ENCODE data around the gene ASAP3. TPM values are rescaled to one million over a fixed set of nuclear protein-coding genes. Genes with fewer than 3 reads are reported as not detected.

Gene ASAP3
- total and polyA plus RNA-seq, 2 experiments from 2014 or later: 28.8 to 45.1 TPM

DNA sequence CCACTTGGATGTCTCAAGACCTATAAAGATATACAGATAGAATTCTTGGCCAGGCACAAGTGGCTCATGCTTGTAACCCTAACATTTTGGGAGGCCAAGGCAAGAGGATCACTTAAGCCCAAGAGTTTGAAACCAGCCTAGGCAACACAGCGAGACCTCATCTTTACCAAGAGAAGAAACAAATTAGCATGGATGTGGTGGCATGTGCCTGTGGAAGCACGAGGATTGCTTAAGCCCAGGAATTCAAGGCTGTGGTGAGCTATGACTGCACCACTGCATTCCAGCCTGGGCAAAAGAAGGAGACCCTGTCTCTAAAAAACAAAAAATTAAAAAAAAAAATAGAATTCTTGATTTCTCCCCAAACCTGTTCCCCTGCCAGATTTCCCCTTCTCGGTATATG lies 8.3 kb downstream of the ASAP3 start:
- Histone ChIP-seq H3K4me1 (ENCODE audit: insufficient read depth) (peaks cover 36% of the 10 kb centered on the region), H3K36me3 (replicated peaks; ENCODE audit: insufficient read depth, low read depth) (no peaks in the 10 kb centered on the region), H3K79me2 (peaks cover 77% of the 10 kb centered on the region), H3K27ac (no peak overlapping the region), H3K27me3 (no peaks in the 10 kb centered on the region), H3K9me3 (ENCODE audit: low read depth) (no peaks in the 10 kb centered on the region), H2AFZ (no peak overlapping the region), H3K4me3 (no peak overlapping the region), H4K20me1 (ENCODE audit: insufficient read depth, poor library complexity, severe bottlenecking) (peaks cover 33% of the 10 kb centered on the region), H3K4me2 (no peak overlapping the region), H3K9me2 (replicated peaks; ENCODE audit: insufficient read depth) (no peaks in the 10 kb centered on the region)
- TF ChIP-seq EZH2phosphoT487 (IDR thresholded peaks at IDR 0.05; ENCODE audit: low read depth, severe bottlenecking, unreplicated experiment) (no peak), CTCF (IDR thresholded peaks at IDR 0.05; ENCODE audit: poor library complexity) (no peak), EZH2 (IDR thresholded peaks at IDR 0.05; ENCODE audit: borderline replicate concordance) (no peak)
- 83% methylated on average over 3 of the region's 3 CpGs for WGBS (ENCODE audit: low lambda C conversion rate, missing lambda C conversion rate)
- DNase-seq (ENCODE audit: low spot score): no peak

DNA sequence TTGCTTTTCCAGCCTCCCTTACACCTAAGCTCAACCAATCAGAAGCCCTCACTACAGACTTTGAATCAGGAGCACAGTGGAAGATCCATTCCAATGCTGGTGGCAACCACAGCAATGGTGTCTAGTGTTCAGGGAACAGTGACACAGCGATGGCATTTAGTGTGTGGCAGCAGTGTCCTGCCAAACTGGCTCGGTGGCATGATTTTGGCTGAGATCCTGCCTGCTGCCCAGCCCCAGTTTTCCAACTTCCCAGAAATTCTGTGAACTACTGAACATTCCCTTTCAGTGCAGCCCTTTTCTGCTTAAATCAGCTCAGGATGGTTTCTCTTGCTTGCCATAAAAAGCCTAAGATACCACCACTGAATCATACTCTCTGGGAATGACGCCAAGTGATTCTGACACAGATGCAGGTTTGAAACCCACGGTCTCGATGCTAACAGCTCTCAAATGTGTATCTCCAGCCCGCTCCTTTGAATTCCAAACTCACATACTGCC lies 8.8 kb downstream of the ASAP3 start:
- H3K9me3 ChIP-seq (ENCODE audit: low read depth): no peaks in the 10 kb centered on the region
- no peak overlapping the region for H3K27ac ChIP-seq
- H3K36me3 ChIP-seq (replicated peaks; ENCODE audit: insufficient read depth, low read depth): no peaks in the 10 kb centered on the region
- no peaks in the 10 kb centered on the region for H3K9me2 ChIP-seq (replicated peaks; ENCODE audit: insufficient read depth)
- H4K20me1 ChIP-seq (ENCODE audit: insufficient read depth, poor library complexity, severe bottlenecking): peaks cover 29% of the 10 kb centered on the region
- H3K4me1 ChIP-seq (ENCODE audit: insufficient read depth): peaks cover 32% of the 10 kb centered on the region
- peak; percentile 52 for DNase-seq (ENCODE audit: low spot score)
- TF ChIP-seq EZH2phosphoT487 (IDR thresholded peaks at IDR 0.05; ENCODE audit: low read depth, severe bottlenecking, unreplicated experiment): no peak
- no peak for TF ChIP-seq CTCF (IDR thresholded peaks at IDR 0.05; ENCODE audit: poor library complexity)
- no peak for TF ChIP-seq EZH2 (IDR thresholded peaks at IDR 0.05; ENCODE audit: borderline replicate concordance)
- H2AFZ ChIP-seq: no peak overlapping the region
- no peak overlapping the region for H3K4me2 ChIP-seq
- H3K4me3 ChIP-seq: no peak overlapping the region
- peaks cover 77% of the 10 kb centered on the region for H3K79me2 ChIP-seq
- 76% methylated on average over 6 of the region's 6 CpGs for WGBS (ENCODE audit: low lambda C conversion rate, missing lambda C conversion rate)
- no peaks in the 10 kb centered on the region for H3K27me3 ChIP-seq

- peak overlapping the region; percentile 45 for H3K27ac ChIP-seq
- peaks cover 21% of the 10 kb centered on the region for H3K4me1 ChIP-seq (ENCODE audit: insufficient read depth)
- H3K9me3 ChIP-seq (ENCODE audit: low read depth): no peaks in the 10 kb centered on the region
- H3K9me2 ChIP-seq (replicated peaks; ENCODE audit: insufficient read depth): no peaks in the 10 kb centered on the region
- no peaks in the 10 kb centered on the region for H3K36me3 ChIP-seq (replicated peaks; ENCODE audit: insufficient read depth, low read depth)
- no peak for TF ChIP-seq EZH2 (IDR thresholded peaks at IDR 0.05; ENCODE audit: borderline replicate concordance)
- TF ChIP-seq CTCF (IDR thresholded peaks at IDR 0.05; ENCODE audit: poor library complexity): no peak
- TF ChIP-seq EZH2phosphoT487 (IDR thresholded peaks at IDR 0.05; ENCODE audit: low read depth, severe bottlenecking, unreplicated experiment): no peak
- H3K79me2 ChIP-seq: peaks cover 82% of the 10 kb centered on the region
- peaks cover 35% of the 10 kb centered on the region for H4K20me1 ChIP-seq (ENCODE audit: insufficient read depth, poor library complexity, severe bottlenecking)
- no peak overlapping the region for H3K4me2 ChIP-seq
- 78% methylated on average over 6 of the region's 6 CpGs for WGBS (ENCODE audit: low lambda C conversion rate, missing lambda C conversion rate)
- H3K27me3 ChIP-seq: no peaks in the 10 kb centered on the region
- no peak overlapping the region for H2AFZ ChIP-seq
- H3K4me3 ChIP-seq: no peak overlapping the region
- DNase-seq (ENCODE audit: low spot score): no peak
These were observed 10.8 kb downstream of the ASAP3 start for GRCh38 chr1:23473037-23473800.

Data from hepatocyte (in vitro differentiated cells).